Left renal pelvis (tissue), 4 donors: ENCODE results near the gene TSBP1. TPM values are rescaled to one million over a fixed set of nuclear protein-coding genes. Genes with fewer than 3 reads are reported as not detected.
"Not testable (repeated sequence)": the region's sequence is repeated elsewhere in the genome, so short reads cannot be mapped to it uniquely, and the experiment has no call there.

Experiments used
- DNase-seq, 4 donors: peaks; one replicate each; pipeline ENCODE4 v3.0.0-alpha.2; 2013; ENCODE audit warnings: low read depth in 4 of 4, low spot score in 3 of 4
- polyA plus RNA-seq, 4 donors: library from polyadenylated mRNA; unstranded; fragments of 120-200 nt; gene quantifications; one replicate each; pipeline ENCODE4 v1.2.1, GENCODE V29; 2013; ENCODE audit not compliant: insufficient read length in 4 of 4

The TSBP1 gene
- polyA plus RNA-seq, 4 donors: 0.18 TPM; not detected in 3

- no peak for DNase-seq
Measured at GRCh38 chr6:32375739-32376529, 4.2 kb upstream of the TSBP1 start.

GRCh38 chr6:32371229-32371628 is 474 bp downstream of the TSBP1 start:
- DNase-seq: no peak

- no peak for DNase-seq
Measured at GRCh38 chr6:32370505-32370904, 1.2 kb downstream of the TSBP1 start.

- no peak for DNase-seq
Measured at GRCh38 chr6:32369660-32370059, 2.0 kb downstream of the TSBP1 start.

DNA sequence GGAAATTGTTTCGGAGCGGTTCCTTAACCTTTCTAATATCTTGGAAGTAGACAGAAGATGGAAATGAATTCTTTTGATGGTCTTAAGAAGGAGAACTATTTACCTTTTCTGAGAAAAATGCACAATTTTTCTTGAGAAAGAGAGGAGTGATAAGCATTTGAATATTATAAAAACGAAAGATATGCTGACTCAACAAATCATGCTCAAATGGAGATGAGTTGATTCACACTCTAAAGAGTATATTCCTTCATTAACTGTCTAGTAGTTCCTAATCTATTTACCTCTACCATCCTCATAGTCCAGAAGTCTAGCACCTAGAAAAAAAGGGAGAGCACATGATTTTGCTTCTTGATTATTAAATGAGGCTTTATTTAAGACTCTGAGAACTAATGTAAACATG is 4.1 kb downstream of the TSBP1 start:
- no peak for DNase-seq

DNA sequence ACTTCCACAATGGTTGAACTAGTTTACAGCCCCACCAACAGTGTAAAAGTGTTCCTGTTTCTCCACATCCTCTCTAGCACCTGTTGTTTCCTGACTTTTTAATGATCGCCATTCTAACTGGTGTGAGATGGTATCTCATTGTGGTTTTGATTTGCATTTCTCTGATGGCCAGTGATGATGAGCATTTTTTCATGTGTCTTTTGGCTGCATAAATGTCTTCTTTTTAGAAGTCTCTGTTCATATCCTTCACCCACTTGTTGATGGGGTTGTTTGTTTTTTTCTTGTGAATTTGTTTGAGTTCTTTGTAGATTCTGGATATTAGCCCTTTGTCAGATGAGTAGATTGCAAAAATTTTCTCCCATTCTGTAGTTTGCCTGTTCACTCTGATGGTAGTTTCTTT is 12.5 kb downstream of the TSBP1 start:
- DNase-seq: not testable (repeated sequence)

- not testable (repeated sequence) for DNase-seq
Measured at GRCh38 chr6:32358548-32358947, 13.2 kb downstream of the TSBP1 start.

GRCh38 chr6:32355018-32355417 is 16.7 kb downstream of the TSBP1 start:
- no peak for DNase-seq

DNA sequence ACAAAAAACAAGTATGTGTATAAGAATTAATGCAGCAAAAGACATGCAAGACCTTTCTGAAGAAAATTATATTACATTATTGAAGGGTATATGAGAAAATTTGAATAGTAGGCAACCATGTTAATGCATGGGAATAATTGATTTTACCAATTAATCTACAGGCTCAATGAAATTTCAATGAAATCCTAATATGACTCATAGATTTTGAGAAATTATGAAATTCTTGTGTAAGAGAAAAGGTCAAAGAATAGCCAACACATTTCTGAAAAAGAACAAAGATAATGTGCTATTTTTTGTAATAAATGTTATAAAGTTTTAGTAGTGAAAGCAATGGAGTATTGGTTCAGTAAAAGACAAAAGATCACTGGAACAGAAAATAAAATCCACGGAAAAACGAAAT is 18.4 kb downstream of the TSBP1 start:
- no peak for DNase-seq

DNA sequence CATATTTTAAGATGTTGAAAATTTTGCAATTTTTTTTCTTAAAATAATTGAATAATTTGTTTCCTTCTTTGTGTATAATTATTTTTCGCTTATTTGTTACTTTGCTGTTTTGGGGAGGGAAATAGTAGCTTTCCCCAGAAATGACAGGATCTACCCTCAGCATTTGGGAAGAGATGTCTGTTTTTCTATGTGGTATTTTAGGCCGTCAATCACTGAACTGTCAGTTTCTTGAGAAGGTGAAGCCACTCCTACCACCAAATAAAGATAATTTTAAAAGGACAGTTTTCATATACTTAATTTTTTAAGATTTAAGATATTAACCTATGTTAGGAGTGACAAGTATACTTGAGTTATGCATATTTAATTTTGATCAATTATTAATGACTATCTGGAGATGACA is 31.5 kb downstream of the TSBP1 start:
- DNase-seq: no peak

- DNase-seq: no peak
Measured at GRCh38 chr6:32337186-32337805, 34.4 kb downstream of the TSBP1 start.

DNA sequence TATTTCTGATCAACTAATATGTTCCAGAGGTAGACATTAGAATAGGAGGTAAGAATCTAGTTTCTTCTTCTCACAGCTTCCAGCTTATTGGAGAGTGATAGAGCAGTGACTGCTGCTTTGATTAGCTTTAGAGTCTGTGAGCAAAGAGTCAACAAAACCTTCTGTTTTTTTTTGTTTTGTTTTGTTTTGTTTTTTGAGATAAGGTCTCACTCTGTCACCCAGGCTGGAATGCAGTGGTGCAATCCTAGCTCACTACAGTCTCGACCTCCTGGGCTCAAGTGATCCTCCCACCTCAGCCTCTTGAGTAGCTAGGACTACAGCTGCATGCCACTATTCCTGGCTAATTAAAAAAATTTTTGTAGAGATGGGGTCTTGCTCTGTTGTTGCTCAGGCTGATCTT is 39.3 kb downstream of the TSBP1 start:
- no peak for DNase-seq

GRCh38 chr6:32329141-32329540 is 42.6 kb downstream of the TSBP1 start:
- DNase-seq: no peak

DNA sequence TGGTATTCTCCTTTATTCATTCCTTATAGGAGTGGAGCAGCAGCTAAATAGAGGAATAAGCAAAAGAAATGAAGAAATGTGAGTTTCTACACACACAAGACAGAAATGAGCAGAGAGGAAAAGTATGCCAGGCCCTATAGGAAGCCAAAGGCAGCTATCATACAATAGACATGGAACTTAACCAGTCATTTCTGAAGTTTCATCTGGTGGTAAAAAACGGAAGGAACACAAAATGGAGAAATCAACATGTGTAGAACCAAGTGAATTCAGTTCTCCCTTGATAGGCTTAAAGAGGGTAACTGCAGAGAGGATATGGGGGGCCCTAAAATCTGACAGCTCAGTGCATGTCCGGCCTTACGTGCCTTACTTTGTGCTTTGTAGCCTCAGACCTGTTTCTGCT is 44.6 kb downstream of the TSBP1 start:
- no peak for DNase-seq

- DNase-seq: no peak
Measured at GRCh38 chr6:32318501-32318900, 53.2 kb downstream of the TSBP1 start.

GRCh38 chr6:32317541-32317940 is 54.2 kb downstream of the TSBP1 start:
- DNase-seq: no peak

- no peak for DNase-seq
Measured at GRCh38 chr6:32313964-32314363, 57.7 kb downstream of the TSBP1 start.

DNA sequence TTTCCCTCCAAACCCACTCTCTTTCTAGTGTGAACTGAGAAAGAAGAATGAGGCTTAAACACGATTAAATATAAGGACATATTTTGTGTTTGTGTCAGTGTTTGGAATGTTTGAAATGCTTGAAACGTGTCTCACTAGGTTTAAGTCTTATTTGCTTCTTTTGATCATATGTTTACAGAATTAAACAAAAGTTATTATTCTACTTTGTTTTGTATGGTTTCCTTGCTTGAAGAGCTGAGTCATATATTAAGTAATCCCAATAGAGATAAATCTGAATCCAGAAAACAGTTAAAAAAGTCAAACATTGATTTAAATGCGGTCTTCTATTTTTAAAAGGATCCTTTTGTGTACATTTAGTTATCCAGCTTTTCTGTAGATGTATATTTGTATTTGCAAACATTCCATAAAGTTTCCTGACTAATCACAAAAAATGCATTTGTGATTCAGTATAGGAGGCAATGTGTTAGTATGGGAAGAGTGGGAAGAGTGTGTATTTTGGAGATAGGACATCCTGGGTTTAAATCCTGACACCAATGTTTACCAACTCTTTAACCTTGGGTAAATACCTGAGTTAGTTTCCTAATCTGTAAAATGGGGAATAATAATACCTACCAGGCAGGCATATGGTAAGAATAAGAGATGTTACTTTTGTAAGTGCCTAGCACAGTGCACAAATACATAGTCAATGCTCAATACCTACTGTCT is 72.9 kb downstream of the TSBP1 start:
- no peak for DNase-seq

DNA sequence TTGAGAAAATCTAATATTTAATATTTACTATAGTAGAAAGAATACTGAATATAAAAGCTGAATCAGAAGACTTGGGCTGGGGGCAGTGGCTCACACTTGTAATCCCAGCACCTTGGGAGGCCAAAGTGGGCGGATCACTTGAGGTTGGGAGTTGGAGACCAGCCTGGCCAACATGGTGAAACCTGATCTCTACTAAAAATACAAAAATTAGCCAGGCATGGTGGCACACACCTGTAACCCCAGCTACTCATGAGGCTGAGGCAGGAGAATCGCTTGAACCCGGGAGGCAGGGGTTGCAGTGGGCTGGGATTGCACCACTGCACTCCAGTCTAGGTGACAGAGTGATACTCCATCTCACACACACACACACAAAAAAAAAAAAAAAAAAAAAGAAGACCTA is 76.7 kb downstream of the TSBP1 start:
- not testable (repeated sequence) for DNase-seq

DNA sequence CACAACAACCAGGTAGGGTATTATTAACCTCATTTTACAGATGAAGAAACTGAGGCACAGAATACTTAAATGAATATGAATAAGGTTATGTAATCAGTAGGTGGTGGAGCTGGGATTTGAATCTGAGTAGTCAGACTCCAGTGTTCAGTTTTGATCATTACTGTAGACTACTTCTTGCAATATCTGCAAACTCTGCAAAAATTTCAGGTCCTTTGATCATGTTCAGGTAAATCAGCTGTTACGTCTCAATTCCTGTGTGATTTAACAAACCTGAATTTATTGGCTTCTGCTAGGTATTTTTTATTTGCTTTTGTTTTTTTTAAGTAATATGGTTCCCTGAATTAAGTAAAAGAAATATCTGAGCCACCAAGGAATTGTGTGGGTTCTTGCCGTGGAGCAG is 77.1 kb downstream of the TSBP1 start:
- DNase-seq: no peak

GRCh38 chr6:32293695-32294094 is 78.0 kb downstream of the TSBP1 start:
- DNase-seq: no peak

- DNase-seq: no peak
Measured at GRCh38 chr6:32291543-32291942, 80.2 kb downstream of the TSBP1 start.
